B cell (primary cell): ENCODE data around the gene LIPF. TPM values are rescaled to one million over a fixed set of nuclear protein-coding genes. Genes with fewer than 3 reads are reported as not detected.

Source experiments
- ATAC-seq: fragments of 200-7000 bp; cut with Tn5 transposase; one replicate; pipeline ENCODE4 v1.10.0; 2021; ENCODE audit warnings: low read depth, mild to moderate bottlenecking, moderate number of reproducible peaks, moderate library complexity
- CTCF ChIA-PET: fragments of 350-600 bp; sonication (Branson Sonifier 250); formaldehyde crosslinking; loops from one replicate; lab custom pipeline; 2021; ENCODE audit warnings: antibody characterized with exemption, inconsistent platforms; lab: Charles Lee
- POLR2A ChIA-PET: fragments of 350-600 bp; sonication (Branson Sonifier 250); formaldehyde crosslinking; loops from one replicate; lab custom pipeline; 2021; ENCODE audit warnings: antibody characterized with exemption; lab: Charles Lee
- DNase-seq: peaks from one replicate; pipeline ENCODE4 v3.0.0; 2013
- H2AFZ ChIP-seq: 2 replicates; pipeline ENCODE4 v1.6.1; 2012; ENCODE audit warnings: mild to moderate bottlenecking, low read depth, low read length; ENCODE audit not compliant: insufficient read depth, poor library complexity, severe bottlenecking
- H3K27ac ChIP-seq, 2 donors: 1 replicate in 1 of 2; 2 replicates in 1 of 2; pipeline ENCODE4 v1.5.1; 2012 to 2013; ENCODE audit warnings: low read length in 2 of 2, mild to moderate bottlenecking in 2 of 2, moderate library complexity in 1 of 2
- H3K27me3 ChIP-seq, 4 experiments: fragments of 200-600 bp in 1 of 4; sonication (generic) in 1 of 4; replicated peaks in 1 of 4; 1 replicate in 2 of 4; 2 replicates in 2 of 4; pipeline versions ENCODE4 v1.6.1 to v1.7.0; 2013 to 2016; ENCODE audit warnings: low read length in 3 of 4, mild to moderate bottlenecking in 2 of 4, mixed read lengths in 1 of 4, moderate library complexity in 1 of 4; ENCODE audit not compliant: insufficient read depth in 4 of 4, control insufficient read depth in 3 of 4; ENCODE audit errors: control extremely low read depth in 1 of 4
- H3K36me3 ChIP-seq, 2 experiments: replicated peaks in 1 of 2; 1 replicate in 1 of 2; 2 replicates in 1 of 2; pipeline versions ENCODE4 v1.6.1 to v1.7.1; 2013; ENCODE audit warnings: low read length in 1 of 2; ENCODE audit not compliant: insufficient read depth in 2 of 2, control insufficient read depth in 1 of 2; ENCODE audit errors: control extremely low read depth in 1 of 2, extremely low read depth in 1 of 2
- H3K4me1 ChIP-seq, 2 donors: fragments of 200-600 bp in 1 of 2; sonication (generic) in 1 of 2; 1 replicate in 1 of 2; 2 replicates in 1 of 2; pipeline versions ENCODE4 v1.5.1 to v1.6.1; 2013 to 2017; ENCODE audit warnings: low read length in 2 of 2; ENCODE audit not compliant: control insufficient read depth in 2 of 2, insufficient read depth in 2 of 2
- H3K4me2 ChIP-seq: replicated peaks from 2 replicates; pipeline ENCODE3; 2012; ENCODE audit warnings: mild to moderate bottlenecking, low read depth, low read length; ENCODE audit not compliant: poor library complexity, severe bottlenecking
- H3K4me3 ChIP-seq, 5 experiments: fragments of 200-600 bp in 1 of 5; sonication (generic) in 1 of 5; 1 replicate in 3 of 5; 2 replicates in 2 of 5; pipeline versions ENCODE4 v1.5.1 to v1.7.0; 2011 to 2016; ENCODE audit warnings: low read length in 4 of 5, mild to moderate bottlenecking in 4 of 5, low read depth in 2 of 5, control low read depth in 1 of 5, moderate library complexity in 1 of 5; ENCODE audit not compliant: insufficient read depth in 1 of 5; ENCODE audit errors: control extremely low read depth in 1 of 5, extremely low read depth in 1 of 5
- H3K79me2 ChIP-seq: fragments of 200-600 bp; sonication (generic); one replicate; pipeline ENCODE4 v1.6.0; 2016; ENCODE audit warnings: low read length; ENCODE audit not compliant: control insufficient read depth, insufficient read depth
- H3K9ac ChIP-seq: fragments of 200-600 bp; sonication (generic); 2 replicates; pipeline ENCODE4 v1.6.1; 2017; ENCODE audit warnings: mild to moderate bottlenecking, low read length, moderate library complexity
- H3K9me3 ChIP-seq, 3 donors: one replicate each; pipeline versions ENCODE4 v1.6.1 to v1.7.1; 2013; ENCODE audit warnings: low read length in 2 of 3; ENCODE audit not compliant: control insufficient read depth in 2 of 3, insufficient read depth in 1 of 3; ENCODE audit errors: control extremely low read depth in 1 of 3
- H4K20me1 ChIP-seq: 2 replicates; pipeline ENCODE4 v1.6.0; 2012; ENCODE audit warnings: mild to moderate bottlenecking, low read length; ENCODE audit not compliant: insufficient read depth, control insufficient read depth, poor library complexity, severe bottlenecking
- H3K27ac Mint-ChIP-seq: one replicate; pipeline ENCODE4 v1.8.0; 2021; ENCODE audit warnings: mixed read lengths
- H3K27me3 Mint-ChIP-seq: one replicate; pipeline ENCODE4 v1.8.0; 2021; ENCODE audit warnings: mixed read lengths
- H3K4me1 Mint-ChIP-seq: one replicate; pipeline ENCODE4 v1.8.0; 2021; ENCODE audit warnings: mixed read lengths
- H3K4me3 Mint-ChIP-seq: one replicate; pipeline ENCODE4 v1.8.0; 2021; ENCODE audit warnings: mixed read lengths
- H3K9me3 Mint-ChIP-seq: one replicate; pipeline ENCODE4 v1.8.0; 2022; ENCODE audit warnings: mixed read lengths; ENCODE audit not compliant: insufficient read depth
- CTCF ChIP-seq: fragments of 200-600 bp; IDR thresholded peaks from one replicate; pipeline ENCODE4 v1.8.0; 2022; ENCODE audit warnings: antibody characterized with exemption, mild to moderate bottlenecking
- EZH2 ChIP-seq: IDR thresholded peaks from 2 replicates; pipeline ENCODE4 v1.6.1; 2012; ENCODE audit warnings: borderline replicate concordance, low read depth, mild to moderate bottlenecking, moderate library complexity, low read length; ENCODE audit not compliant: insufficient read depth, poor library complexity, severe bottlenecking
- WGBS: methylation state at CpG from one replicate; pipeline ENCODE4 v1.1.5; 2013; ENCODE audit warnings: missing lambda C conversion rate; ENCODE audit not compliant: insufficient coverage; 5-methylcytosine and 5-hydroxymethylcytosine counted together
- intact Hi-C: fragments of 100-400 bp; cut with micrococcal nuclease; formaldehyde crosslinking; loops from one replicate; pipeline ENCODE4 v1.10.0; 2022
- polyA plus RNA-seq: library from polyadenylated mRNA; depleted of rRNA; stranded (reverse); fragments of >200 nt; gene quantifications from 2 replicates; pipeline ENCODE4 v1.2.3, GENCODE V29; 2012
- total RNA-seq, 2 donors: library from RNA; stranded (reverse); fragments of 120-200 nt in 1 of 2; gene quantifications; 1 replicate in 1 of 2; 2 replicates in 1 of 2; pipeline versions ENCODE4 v1.2.3 to v1.2.4, GENCODE V29; 2013 to 2022

LIPF gene
- total and polyA plus RNA-seq, 2 donors (not counting 1 experiment from before 2014, with no cell fraction given), result not detected

GRCh38 chr10:88642209-88642608 is 22.0 kb upstream of the LIPF start:
- Mint-ChIP-seq H3K4me1 (no peaks in the 10 kb centered on the region), H3K9me3 (peaks cover 2% of the 10 kb centered on the region), H3K27ac (no peak overlapping the region), H3K27me3 (peaks cover 24% of the 10 kb centered on the region), H3K4me3 (no peak overlapping the region)
- no peaks in the 10 kb centered on the region for H3K4me1 ChIP-seq
- ATAC-seq (no peak), DNase-seq (no peak)
- no peak overlapping the region for H3K9ac ChIP-seq
- WGBS, result 97% methylated on average over 4 of the region's 6 CpGs
- H3K27ac ChIP-seq, result no peak overlapping the region
- H3K4me2 ChIP-seq, result no peak overlapping the region
- no peak overlapping the region for H3K4me3 ChIP-seq
- H3K9me3 ChIP-seq, result peaks cover 0 to 4% (median 0%) of the 10 kb centered on the region in 3 donors
- H3K79me2 ChIP-seq, result no peaks in the 10 kb centered on the region
- no peaks in the 10 kb centered on the region for H4K20me1 ChIP-seq
- CTCF ChIA-PET, result no interaction called here
- POLR2A ChIA-PET, result no interaction called here
- H3K36me3 ChIP-seq, result no peaks in the 10 kb centered on the region
- H2AFZ ChIP-seq, result no peak overlapping the region
- TF ChIP-seq CTCF (no peak), EZH2 (no peak)
- no peaks in the 10 kb centered on the region for H3K27me3 ChIP-seq
- intact Hi-C loops, result no loop called here

- Histone ChIP-seq H4K20me1 (no peaks in the 10 kb centered on the region), H3K4me2 (no peak overlapping the region), H3K79me2 (no peaks in the 10 kb centered on the region), H3K4me3 (no peak overlapping the region), H3K9ac (no peak overlapping the region), H3K4me1 (no peaks in the 10 kb centered on the region), H3K27me3 (no peaks in the 10 kb centered on the region), H2AFZ (no peak overlapping the region), H3K9me3 (peaks cover 0 to 3% (median 0%) of the 10 kb centered on the region in 3 donors), H3K27ac (no peak overlapping the region), H3K36me3 (no peaks in the 10 kb centered on the region)
- Mint-ChIP-seq H3K4me3 (no peak overlapping the region), H3K9me3 (peaks cover 2% of the 10 kb centered on the region), H3K4me1 (no peaks in the 10 kb centered on the region), H3K27ac (no peak overlapping the region), H3K27me3 (peaks cover 19% of the 10 kb centered on the region)
- ATAC-seq (no peak), DNase-seq (no peak)
- ChIA-PET POLR2A (no interaction called here), CTCF (no interaction called here)
- TF ChIP-seq CTCF (no peak), EZH2 (no peak)
- intact Hi-C loops, result no loop called here
Measured at GRCh38 chr10:88642963-88643362, 21.3 kb upstream of the LIPF start.
